ENCODE data around the gene ADAM19.

The ADAM19 gene, protein sequence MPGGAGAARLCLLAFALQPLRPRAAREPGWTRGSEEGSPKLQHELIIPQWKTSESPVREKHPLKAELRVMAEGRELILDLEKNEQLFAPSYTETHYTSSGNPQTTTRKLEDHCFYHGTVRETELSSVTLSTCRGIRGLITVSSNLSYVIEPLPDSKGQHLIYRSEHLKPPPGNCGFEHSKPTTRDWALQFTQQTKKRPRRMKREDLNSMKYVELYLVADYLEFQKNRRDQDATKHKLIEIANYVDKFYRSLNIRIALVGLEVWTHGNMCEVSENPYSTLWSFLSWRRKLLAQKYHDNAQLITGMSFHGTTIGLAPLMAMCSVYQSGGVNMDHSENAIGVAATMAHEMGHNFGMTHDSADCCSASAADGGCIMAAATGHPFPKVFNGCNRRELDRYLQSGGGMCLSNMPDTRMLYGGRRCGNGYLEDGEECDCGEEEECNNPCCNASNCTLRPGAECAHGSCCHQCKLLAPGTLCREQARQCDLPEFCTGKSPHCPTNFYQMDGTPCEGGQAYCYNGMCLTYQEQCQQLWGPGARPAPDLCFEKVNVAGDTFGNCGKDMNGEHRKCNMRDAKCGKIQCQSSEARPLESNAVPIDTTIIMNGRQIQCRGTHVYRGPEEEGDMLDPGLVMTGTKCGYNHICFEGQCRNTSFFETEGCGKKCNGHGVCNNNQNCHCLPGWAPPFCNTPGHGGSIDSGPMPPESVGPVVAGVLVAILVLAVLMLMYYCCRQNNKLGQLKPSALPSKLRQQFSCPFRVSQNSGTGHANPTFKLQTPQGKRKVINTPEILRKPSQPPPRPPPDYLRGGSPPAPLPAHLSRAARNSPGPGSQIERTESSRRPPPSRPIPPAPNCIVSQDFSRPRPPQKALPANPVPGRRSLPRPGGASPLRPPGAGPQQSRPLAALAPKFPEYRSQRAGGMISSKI

DNA sequence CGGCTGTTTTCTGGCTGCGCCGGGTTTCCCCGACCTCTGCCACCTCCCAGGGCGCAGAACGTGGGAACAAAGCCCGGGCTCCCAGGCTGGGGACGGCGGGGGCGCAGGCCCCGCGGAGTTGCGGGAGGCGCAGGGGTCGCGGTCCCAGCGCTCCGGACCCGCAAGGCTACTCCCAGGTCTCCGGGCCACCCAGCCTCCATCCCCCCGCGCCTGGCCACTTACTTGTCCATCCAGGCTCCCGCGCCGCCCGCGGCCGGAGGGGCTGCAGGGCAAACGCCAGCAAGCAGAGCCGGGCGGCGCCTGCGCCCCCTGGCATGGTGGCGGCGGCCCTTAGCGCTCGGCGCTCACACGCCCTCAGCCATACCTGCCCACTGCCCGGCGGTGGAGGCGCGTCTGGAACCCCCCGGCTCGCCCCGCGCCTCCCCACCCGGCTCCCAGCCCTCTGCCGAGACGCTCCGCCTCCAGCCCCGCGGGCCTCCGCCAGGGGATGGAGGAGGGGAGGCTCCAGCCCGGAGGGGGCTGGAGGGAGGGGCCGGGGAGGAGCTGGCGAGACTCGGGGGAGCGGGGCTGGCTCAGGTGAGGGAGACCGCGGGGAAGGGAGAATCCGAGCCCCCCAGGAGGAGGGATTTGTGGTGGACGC, at the start of gene ADAM19:
ADAM19 (minus strand) TSS at position 395 of the 640 bp plus-strand sequence; CDS start at position 316, 79 bp downstream.
- DNase-seq (ENCODE audit: low spot score): peak; percentile 44

DNA sequence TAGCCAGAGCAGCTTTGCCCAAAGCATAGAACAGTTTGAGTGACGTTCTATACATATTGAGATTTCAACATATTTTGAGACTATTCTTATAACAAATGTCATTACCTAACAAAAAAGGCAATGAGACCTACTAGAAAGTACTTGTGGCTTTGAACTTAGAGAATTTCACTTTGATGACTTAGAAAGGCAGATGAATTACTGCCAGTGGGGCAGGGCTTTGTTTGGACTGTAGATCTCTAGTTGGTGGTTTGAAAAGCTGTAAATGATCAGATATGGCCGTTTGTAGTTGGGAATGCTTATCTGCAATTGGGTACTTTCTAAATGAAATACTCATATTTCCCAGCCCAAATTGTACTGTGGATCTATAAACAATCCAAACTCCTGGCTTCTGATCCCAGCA, 48.6 kb upstream of the ADAM19 start:
- no peak for DNase-seq (ENCODE audit: low spot score)

DNA sequence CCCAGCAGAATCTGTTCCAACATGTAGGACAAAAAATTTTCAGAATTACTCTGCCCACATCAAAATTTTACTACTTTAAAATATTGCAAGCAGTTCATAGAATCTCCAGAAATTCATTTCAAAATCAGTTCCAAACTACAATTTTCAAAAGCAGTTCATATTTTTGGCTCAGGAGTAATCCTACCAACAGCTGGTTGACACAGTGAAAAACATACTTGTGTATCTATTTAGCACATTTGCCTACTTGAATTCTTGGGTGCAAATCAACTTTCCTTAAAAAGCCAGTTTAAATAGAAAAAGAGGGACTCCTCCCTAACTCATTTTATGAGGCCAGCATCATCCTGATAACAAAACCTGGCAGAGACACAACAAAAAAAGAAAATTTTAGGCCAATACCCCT, 45.2 kb upstream of the ADAM19 start:
- no peak for DNase-seq (ENCODE audit: low spot score)

DNA sequence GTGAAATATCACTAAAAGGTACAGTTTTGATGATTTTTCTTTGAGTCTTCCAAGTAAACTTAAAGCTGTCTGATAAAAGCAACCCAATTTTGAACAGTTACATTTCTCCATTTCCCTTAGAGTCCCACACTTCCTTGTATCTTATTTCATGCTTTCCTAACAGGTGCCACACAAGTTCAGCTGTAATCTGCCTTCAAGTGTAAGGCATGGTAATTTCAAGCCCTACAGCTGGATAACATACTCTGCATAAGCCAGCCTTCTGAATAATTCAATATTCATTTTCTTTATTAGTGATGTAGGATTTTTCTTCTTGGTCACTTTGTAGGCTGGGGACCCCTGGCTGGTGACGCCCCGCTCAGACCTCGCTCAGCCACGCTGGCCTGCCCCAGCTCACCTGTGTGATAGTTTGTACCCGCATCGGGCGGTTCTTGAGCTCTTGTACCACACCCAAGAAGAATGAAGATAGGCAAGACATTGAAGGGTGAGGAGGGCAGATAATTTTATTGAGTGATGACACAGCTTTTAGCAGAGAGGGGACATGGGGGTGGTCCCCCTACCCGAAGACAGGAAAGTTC, 42.7 kb upstream of the ADAM19 start:
- DNase-seq (ENCODE audit: low spot score): no peak

DNA sequence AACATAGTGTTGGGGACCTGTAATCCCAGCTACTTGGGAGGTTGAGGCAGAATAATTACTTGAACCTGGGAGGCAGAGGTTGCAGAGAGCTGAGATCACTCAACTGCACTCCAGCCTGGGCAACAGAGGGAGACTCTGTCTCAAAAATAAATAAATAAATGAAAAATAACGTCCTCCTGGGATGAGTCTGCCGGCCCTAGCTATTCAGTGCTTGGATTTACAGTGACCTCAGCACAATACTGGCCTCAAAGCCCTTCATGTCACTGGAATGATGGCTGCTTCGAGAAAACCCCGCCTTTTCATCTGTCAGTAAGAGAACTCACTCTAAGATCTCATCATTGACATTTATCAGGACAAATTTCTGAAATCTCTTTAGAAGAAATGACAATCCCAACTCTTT, 41.2 kb upstream of the ADAM19 start:
- DNase-seq (ENCODE audit: low spot score): no peak

DNA sequence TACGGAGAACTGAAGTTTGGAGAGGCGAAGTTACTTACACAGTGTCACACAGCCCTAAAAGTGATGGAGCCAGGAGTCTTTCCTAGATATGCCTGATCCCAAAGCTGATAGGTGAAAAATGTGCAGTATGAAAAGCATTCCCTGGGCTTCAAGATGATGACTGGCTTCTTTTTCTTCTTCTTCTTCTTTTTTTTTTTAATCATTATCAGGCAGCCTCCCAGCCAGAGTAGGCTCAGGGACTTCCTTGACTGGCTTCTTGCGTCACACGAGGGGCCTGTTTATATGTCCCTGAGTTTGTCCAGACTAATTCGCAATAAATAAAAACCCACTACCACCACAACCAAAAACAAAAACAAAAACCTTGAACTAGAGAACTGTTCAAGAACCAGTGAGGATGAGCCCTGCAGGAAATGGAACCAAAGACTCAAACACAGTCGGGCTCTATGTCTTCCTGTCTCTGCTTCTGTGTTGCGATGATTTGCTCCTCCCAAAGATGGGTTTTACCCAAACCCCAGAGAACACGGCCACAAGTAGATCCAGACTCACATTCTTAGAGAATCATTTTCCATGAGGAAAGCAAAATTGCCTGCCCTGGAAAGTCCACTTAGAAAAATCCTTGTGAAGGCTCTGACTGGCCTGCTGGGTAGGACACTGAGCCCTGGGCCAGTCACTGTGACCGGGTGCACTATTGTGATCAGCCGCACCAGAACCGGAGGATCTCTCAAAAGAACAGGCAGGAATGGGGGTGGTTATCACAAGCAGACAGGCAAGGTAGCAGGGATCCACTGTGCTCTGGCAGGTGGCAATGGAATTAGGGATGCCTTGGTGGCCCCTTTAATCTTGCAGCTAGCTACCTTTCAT, 38.0 kb upstream of the ADAM19 start:
- DNase-seq (ENCODE audit: low spot score): peak; percentile 14

DNA sequence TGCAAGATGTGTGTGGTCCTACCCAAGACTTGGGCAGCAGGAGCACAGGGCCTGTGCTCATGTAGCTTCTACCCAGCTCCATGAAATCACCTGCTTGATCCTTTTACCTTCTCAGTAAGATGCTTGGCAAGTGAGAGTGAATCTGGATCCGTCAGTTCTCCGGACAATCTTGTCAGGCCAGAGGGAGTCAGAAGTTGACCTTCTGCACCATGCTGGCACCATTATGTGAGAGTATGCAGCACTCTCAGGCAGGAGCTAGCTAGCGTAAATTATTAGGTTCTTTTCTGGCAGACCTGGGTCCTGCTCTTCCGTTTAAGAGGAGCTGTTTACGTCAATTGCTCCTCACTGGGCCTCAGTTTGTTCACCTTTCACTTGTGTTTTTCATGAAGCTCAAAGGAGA, 37.0 kb upstream of the ADAM19 start:
- no peak for DNase-seq (ENCODE audit: low spot score)

DNA sequence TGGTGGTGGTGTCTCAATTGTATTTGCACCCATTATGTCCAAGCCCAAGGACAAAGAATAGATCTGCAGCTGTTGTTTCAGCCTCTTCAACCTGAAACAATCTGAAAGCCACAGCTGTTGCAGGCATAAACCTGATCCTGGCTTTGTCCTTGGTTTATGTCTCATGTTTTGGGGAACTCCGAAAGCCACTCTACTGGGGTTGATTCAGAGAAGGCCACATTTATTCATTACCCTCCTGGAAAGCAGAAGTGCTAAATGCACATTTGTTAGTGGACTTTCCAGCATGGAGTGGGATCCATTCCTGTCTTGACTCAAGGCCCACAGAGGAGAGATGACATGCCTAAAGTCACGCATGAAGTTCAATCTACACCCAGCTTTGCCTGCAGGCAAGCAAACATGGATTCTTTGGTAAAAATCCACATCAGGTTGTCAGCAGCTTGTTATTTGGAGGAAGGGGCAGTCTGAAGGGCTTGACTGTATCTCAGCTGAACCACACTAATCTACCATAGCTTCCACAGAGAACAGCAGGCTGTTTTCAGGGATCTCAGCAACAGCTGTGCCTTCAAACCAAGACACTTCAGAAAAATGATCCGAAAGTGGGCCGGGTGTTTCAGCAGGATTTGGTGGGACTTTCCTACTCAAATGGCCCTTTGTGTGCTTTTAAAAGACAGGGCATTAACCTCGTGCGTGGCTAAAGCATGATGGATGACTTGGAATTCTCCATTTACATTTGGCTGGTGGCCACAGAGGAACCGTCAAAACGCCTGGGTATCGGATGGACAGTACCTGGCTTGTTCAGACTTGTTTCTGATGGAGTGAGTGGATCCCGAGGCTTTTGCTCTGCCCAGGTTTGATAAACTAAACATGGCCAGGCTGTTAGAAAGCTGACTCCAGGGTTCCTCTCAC, 36.2 kb upstream of the ADAM19 start:
- no peak for DNase-seq (ENCODE audit: low spot score)

DNA sequence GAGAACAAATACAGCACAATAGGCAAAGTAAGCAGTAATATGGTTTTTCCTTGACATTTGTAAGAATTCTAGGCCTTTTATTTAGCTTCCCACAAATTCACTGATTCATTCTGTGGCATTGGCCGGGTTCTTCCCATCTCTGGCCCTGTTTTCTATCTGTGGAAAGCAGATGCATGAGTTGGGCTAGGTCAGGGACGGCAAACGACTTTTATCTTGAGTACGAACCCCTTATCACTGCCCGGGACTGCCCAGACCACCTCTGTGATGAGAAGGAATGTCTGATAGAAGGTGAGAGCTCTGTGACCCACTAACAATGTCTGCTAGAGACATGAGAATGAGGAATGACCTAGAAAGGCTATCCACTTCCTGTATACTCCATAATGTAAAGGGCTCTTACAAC, 35.4 kb upstream of the ADAM19 start:
- DNase-seq (ENCODE audit: low spot score): no peak

DNA sequence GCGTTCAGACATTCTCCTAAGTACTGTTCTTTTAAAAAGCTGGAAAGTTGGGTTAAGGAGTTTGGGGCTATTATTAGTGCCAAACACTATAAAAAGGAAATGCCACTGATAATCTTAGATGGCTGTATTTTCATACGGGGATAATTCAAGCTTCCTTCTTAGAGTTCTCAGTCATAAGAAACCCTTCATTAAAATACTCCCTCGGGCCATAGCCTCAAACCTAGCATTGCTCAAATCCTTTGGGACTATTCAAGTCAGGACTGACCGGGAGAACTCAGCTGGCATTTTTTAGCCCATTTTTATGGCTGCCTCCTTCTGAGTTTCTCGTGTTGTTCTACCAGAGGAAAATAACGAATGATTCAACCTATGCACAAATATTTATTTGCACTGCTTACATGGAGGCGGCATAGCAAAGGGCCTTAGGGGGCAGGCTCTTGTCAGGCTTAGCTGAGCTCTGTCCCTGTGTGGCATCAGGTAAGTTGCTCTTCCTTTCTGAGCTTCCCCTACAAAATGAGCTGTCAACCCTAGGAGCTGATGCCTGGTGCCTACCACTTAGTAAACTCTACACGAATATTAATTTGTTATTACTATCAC, 33.5 kb upstream of the ADAM19 start:
- no peak for DNase-seq (ENCODE audit: low spot score)

DNA sequence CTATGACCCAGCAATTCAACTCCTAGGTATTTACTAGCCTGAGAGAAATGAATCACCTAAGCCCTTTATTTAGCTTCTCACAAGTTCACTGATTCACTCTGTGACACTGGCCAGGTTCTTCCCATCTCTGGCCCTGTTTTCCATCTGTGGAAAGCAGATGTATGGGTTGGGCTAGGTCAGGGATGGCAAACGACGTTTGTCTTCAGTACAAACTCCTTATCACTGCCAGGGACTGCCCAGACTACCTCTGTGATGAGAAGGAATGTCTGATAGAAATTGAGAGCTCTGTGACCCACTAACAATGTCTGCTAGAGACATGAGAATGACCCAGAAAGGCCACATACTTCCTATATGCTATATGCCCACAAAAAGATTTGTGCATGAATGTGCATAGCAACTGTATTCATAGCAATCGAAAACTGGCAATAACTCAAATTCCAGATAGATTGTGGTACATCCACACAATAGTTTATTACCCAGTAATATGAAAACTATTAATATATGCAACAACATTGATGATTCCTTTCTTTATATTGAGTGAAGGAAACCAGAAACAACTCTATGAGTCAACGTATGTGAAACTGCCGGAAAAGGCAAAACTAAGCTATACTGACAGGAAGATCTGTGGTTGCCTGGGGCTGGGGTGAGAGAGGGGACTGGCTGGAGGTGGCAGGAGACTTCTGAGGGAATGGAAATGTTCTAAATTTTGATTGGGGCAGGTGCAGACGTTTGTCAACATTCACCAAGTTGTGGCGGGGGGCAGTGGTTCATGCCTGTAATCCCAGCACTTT, 32.0 kb upstream of the ADAM19 start:
- peak; percentile 67 for DNase-seq (ENCODE audit: low spot score)

DNA sequence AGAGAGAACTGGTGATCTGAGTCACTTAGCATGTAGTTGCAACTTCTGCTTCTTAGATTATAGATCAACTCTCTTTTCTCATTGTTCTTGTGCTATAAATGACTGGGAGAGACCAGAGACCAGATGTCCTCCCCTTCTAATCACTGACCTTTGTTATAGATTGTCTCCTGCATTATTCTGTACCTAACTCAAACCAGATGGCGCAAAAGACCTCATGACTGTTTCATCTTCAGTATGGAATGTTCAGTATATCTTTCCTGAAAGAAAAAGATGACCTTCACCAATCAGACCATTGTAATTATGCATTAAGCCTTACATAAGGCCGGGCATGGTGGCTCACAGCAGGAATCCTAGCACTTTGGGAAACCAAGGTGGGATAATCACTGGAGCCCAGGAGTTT, 30.5 kb upstream of the ADAM19 start:
- DNase-seq (ENCODE audit: low spot score): no peak

DNA sequence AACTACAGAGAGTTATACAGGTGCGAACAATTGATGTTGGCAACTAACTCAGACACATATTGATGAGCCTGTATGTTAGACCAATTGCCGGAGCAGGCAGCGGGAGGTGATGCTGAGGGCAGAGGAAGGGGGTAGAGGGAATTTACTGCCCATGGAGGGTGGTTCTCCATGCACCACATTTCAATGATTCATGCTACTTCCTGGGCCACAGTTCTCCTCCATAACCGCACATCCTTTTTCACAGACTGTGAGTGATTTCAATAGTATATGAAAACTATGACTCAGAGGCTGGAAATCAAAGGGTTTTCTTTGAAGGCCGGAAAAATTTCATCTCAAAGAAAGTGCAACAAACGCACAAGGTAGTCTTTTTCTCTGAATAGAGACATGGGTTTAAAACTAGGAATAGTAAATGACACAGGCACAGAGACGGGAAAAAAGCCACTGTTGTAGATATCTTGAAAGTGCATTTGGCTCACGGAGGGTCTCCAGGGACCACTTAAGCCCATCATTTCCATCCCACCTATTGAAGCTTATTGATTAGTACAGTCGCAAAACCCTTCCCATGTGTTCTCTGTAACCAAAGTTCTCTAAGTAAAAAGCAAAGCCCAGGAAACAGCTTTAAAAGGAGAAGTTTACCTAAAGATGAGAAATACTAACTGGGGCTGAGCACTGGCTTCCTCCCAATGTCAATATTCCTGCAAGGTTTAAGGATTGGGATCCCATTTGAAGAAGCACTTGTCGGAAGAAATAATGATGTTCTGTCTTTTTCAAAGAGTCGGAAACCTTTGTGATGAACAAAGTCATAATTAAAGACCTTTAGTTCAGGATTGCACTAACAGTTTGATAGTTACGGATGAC, 28.0 kb upstream of the ADAM19 start:
- DNase-seq (ENCODE audit: low spot score): peak; percentile 76

DNA sequence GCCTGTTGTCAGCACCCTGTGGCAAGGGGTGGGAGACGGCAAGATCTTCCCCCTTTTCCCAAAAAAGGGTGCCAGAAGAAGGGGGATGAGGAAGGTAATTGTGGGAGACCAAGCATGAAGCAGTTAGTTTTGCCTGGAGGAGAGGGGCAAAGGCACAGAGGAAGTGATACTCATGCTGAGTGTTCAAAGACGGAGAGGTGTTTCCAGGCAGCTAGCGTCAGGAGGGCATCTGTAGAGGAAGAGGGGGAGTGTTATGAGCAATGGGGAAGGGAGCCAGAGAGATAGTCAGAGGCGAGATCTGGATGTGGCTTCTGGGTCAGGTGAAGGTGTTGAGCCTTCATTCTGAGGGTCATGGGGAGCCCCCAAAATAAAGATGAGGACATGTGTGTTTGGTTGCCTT, 26.9 kb upstream of the ADAM19 start:
- DNase-seq (ENCODE audit: low spot score): no peak

DNA sequence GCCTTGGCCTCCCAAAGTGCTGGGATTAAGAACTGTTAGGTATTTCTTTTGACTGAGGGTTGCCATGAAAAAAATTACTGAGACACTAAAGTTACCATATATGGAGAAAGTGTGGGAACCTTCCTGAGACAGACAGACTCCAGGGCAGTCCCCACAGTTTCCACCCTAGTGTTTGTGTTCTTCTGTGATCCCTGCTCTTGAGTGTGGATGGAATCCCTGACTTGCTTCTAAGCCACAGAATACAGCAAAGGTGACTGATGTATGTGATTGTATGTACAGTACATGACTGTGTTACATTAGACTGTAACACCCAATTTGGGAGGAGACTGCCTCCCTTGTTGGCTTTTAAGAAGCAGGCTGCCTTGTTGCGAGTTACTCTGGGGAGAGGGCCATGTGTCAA, 24.7 kb upstream of the ADAM19 start:
- DNase-seq (ENCODE audit: low spot score): no peak

DNA sequence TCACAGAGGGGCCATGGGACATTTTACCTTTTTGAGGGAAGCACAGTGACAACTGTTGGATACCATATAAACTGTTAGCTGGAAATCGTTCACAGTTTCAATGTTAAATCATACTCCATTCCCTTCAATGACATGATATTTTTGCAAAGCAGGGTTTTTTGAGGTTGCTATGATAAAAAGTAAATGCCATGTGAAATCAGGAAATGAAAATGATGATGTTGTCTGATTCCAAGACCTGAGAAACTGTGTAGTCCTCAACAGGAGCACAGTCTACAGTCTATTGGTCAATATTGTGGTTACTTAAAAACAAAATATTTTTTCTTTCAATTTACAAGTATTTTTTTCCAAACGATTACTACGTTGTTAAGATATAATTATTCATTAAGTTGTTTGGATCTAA, 24.0 kb upstream of the ADAM19 start:
- no peak for DNase-seq (ENCODE audit: low spot score)

DNA sequence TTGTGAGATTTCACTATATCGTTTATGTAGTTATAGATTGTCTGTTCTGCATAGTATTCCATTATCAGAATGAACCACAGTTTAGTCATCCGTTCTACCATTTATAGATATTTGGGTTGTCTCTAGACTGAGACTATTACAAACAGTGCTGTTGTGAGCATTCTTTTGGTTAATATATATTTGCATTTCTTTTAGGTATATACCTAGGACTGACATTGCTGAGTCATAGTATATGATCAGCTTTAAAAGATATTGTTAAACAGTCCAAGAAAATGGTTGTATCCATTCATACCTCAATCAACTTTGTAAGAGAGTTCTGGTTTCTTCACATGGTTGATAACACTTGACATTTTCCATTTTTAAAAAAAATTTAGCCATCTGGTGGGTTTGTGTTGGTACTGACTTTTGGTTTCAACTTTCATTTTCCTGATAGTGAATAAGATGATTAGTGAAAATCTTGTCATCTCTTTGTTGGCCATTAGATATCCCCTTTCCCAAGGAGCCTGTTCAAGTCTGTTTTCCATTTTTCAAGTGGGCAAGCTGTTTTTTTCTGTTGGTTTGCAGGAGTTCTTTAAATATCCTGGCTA, 22.9 kb upstream of the ADAM19 start:
- no peak for DNase-seq (ENCODE audit: low spot score)

DNA sequence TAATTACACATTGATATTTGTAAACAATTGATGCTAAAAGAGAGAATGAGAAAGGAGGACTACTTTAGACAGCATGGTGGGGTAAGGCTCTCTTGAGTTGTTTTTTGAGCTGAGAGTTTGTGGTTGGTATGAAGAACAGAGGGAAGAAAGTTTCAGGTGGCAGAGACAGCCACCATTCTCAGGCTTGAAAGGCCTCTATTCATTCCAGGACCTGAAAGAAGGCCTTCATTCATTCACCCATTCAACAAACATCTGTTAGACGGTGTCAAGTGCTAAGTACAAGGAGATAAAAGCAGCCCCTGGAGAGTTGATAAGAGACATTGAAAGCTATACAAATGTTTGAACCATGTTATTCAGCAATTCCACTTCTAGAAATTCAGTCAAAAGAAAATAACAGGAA, 21.7 kb upstream of the ADAM19 start:
- no peak for DNase-seq (ENCODE audit: low spot score)

Data from CD4-positive, alpha-beta T cell treated with Interleukin-6 at 100 ng/mL for 8 hours (primary cell).